GM12878 (cell line): ENCODE data around the gene HDAC8.

Experiments used
- CHD1 ChIP-seq: IDR thresholded peaks from 2 replicates; pipeline ENCODE4 v1.6.1; 2012; ENCODE audit warnings: low read depth, low read length, improper control_type of control experiment
- CTCF ChIP-seq, 3 experiments: IDR thresholded peaks in 2 of 3; conservative IDR thresholded peaks in 1 of 3; 2 replicates each; pipeline ENCODE4 v1.5.1; 2011; ENCODE audit warnings: low read depth in 3 of 3, low read length in 3 of 3, mild to moderate bottlenecking in 3 of 3, control low read depth in 2 of 3, moderate library complexity in 2 of 3, inconsistent platforms in 1 of 3, mixed read lengths in 1 of 3; ENCODE audit not compliant: control insufficient read depth in 2 of 3, insufficient read depth in 1 of 3; ENCODE audit errors: extremely low read depth in 1 of 3
- POLR2A ChIP-seq: IDR thresholded peaks from 2 replicates; pipeline ENCODE4 v1.6.1; 2011; ENCODE audit warnings: low read depth, mild to moderate bottlenecking, low read length
- PRDM15 ChIP-seq: fragments of 450-650 bp; formaldehyde crosslinking; IDR thresholded peaks from 2 replicates; pipeline ENCODE4 v1.4.0; 2020; ENCODE audit warnings: mild to moderate bottlenecking, moderate library complexity
- RCOR1 ChIP-seq: conservative IDR thresholded peaks from 2 replicates; pipeline ENCODE4 v1.6.1; 2012; ENCODE audit warnings: low read depth, low read length, improper control_type of control experiment
- RELB ChIP-seq: fragments of 450-650 bp; IDR thresholded peaks from 2 replicates; pipeline ENCODE4 v1.6.1; 2017; ENCODE audit warnings: low read depth, mild to moderate bottlenecking, moderate library complexity
- SIN3A ChIP-seq: IDR thresholded peaks from 2 replicates; pipeline ENCODE4 v1.6.1; 2012; ENCODE audit warnings: low read depth, low read length, improper control_type of control experiment
- USF2 ChIP-seq: IDR thresholded peaks from 2 replicates; pipeline ENCODE4 v1.6.1; 2011; ENCODE audit warnings: low read depth, low read length, improper control_type of control experiment, borderline replicate concordance

GRCh38 chrX:72305286-72306084 lies 267.2 kb downstream of the HDAC8 start, which contains the start of gene CITED1:
- no peak for TF ChIP-seq RCOR1
- no peak for TF ChIP-seq CTCF (IDR thresholded peaks at IDR 0.05 in 2 of 3, conservative IDR thresholded peaks at IDR 0.05 in 1 of 3; ENCODE audit: control insufficient read depth in 2 of 3, extremely low read depth in 1 of 3, insufficient read depth in 1 of 3, low read depth in 3 of 3, low read length in 3 of 3)
- no peak for TF ChIP-seq POLR2A
- no peak for TF ChIP-seq SIN3A
- no peak for TF ChIP-seq PRDM15 (CRISPR knock-in tag)
- TF ChIP-seq USF2 = no peak
- no peak for TF ChIP-seq CHD1
- no peak for TF ChIP-seq RELB
